Measurements from ENCODE around the gene ZNF689.
A peak's percentile ranks its signal among the peaks of the same experiment; 100 is the strongest.

The ZNF689 gene

GRCh38 chr16:30588651-30589050 is 21.5 kb downstream of the ZNF689 start:
- no peak for TF ChIP-seq CTCF (IDR thresholded peaks at IDR 0.05; ENCODE audit: low read length)
- TF ChIP-seq EZH2 (IDR thresholded peaks at IDR 0.05; ENCODE audit: borderline replicate concordance, low read length) = no peak
- Histone ChIP-seq H3K4me3 (ENCODE audit: low read depth, low read length, poor library complexity, severe bottlenecking) (no peak overlapping the region), H3K27me3 (ENCODE audit: insufficient read depth, low read length) (no peaks in the 10 kb centered on the region), H3K27ac (ENCODE audit: low read depth, low read length, poor library complexity, severe bottlenecking) (no peak overlapping the region), H3K9me3 (ENCODE audit: low read length) (no peaks in the 10 kb centered on the region), H3F3A (ENCODE audit: insufficient read depth, low read length) (no peaks in the 10 kb centered on the region), H3K4me2 (ENCODE audit: low read length) (no peak overlapping the region), H4K20me1 (ENCODE audit: insufficient read depth, low read length) (no peaks in the 10 kb centered on the region), H3K79me2 (ENCODE audit: insufficient read depth, low read length) (no peaks in the 10 kb centered on the region), H3K4me1 (ENCODE audit: insufficient read depth, low read length, severe bottlenecking) (peaks cover 24% of the 10 kb centered on the region), H3K9ac (ENCODE audit: low read length) (no peak overlapping the region), H3K36me3 (ENCODE audit: insufficient read depth, low read length) (no peaks in the 10 kb centered on the region; the same call in 1 of the 2 replicates), H2AFZ (ENCODE audit: low read length) (no peak overlapping the region), H3K9me2 (ENCODE audit: low read depth, low read length) (no peaks in the 10 kb centered on the region)

GRCh38 chr16:30585400-30586191 is 24.6 kb downstream of the ZNF689 start, which contains the start of gene ZNF785:
ZNF785 (minus strand) TSS chr16:30585697; CDS start chr16:30585611, 86 bp downstream.
- Histone ChIP-seq H3F3A (ENCODE audit: insufficient read depth, low read length) (no peaks in the 10 kb centered on the region), H2AFZ (ENCODE audit: low read length) (0 out of 2 replicates have a peak within 1 kb of the TSS, but pooled peaks have one; percentile 41), H3K9ac (ENCODE audit: low read length) (peak within 1 kb of the TSS; percentile 59), H3K36me3 (ENCODE audit: insufficient read depth, low read length) (peaks cover 4% of the 10 kb centered on the region; the same call in 1 of the 2 replicates), H3K27ac (ENCODE audit: low read depth, low read length, poor library complexity, severe bottlenecking) (no peak within 1 kb of the TSS), H3K4me3 (ENCODE audit: low read depth, low read length, poor library complexity, severe bottlenecking) (peak within 1 kb of the TSS; percentile 57), H3K4me2 (ENCODE audit: low read length) (peak within 1 kb of the TSS; percentile 71), H3K4me1 (ENCODE audit: insufficient read depth, low read length, severe bottlenecking) (peaks cover 24% of the 10 kb centered on the region), H3K79me2 (ENCODE audit: insufficient read depth, low read length) (no peaks in the 10 kb centered on the region), H3K27me3 (ENCODE audit: insufficient read depth, low read length) (no peaks in the 10 kb centered on the region), H4K20me1 (ENCODE audit: insufficient read depth, low read length) (no peaks in the 10 kb centered on the region), H3K9me2 (ENCODE audit: low read depth, low read length) (no peaks in the 10 kb centered on the region), H3K9me3 (ENCODE audit: low read length) (no peaks in the 10 kb centered on the region)
- TF ChIP-seq EZH2 (IDR thresholded peaks at IDR 0.05; ENCODE audit: borderline replicate concordance, low read length) = no peak
- peak; percentile 50; the same call in 1 of the 2 replicates for TF ChIP-seq CTCF (IDR thresholded peaks at IDR 0.05; ENCODE audit: low read length)

- H3K9me3 ChIP-seq (ENCODE audit: low read length) = no peaks in the 10 kb centered on the region
- peak overlapping the region; percentile 59 for H3K9ac ChIP-seq (ENCODE audit: low read length)
- no peaks in the 10 kb centered on the region for H3F3A ChIP-seq (ENCODE audit: insufficient read depth, low read length)
- peaks cover 24% of the 10 kb centered on the region for H3K4me1 ChIP-seq (ENCODE audit: insufficient read depth, low read length, severe bottlenecking)
- H3K4me3 ChIP-seq (ENCODE audit: low read depth, low read length, poor library complexity, severe bottlenecking) = peak overlapping the region; percentile 57
- H3K36me3 ChIP-seq (ENCODE audit: insufficient read depth, low read length) = peaks cover 4% of the 10 kb centered on the region; the same call in 1 of the 2 replicates
- no peak overlapping the region for H2AFZ ChIP-seq (ENCODE audit: low read length)
- no peaks in the 10 kb centered on the region for H4K20me1 ChIP-seq (ENCODE audit: insufficient read depth, low read length)
- no peak for TF ChIP-seq EZH2 (IDR thresholded peaks at IDR 0.05; ENCODE audit: borderline replicate concordance, low read length)
- no peak for TF ChIP-seq CTCF (IDR thresholded peaks at IDR 0.05; ENCODE audit: low read length)
- H3K4me2 ChIP-seq (ENCODE audit: low read length) = peak overlapping the region; percentile 71
- H3K9me2 ChIP-seq (ENCODE audit: low read depth, low read length) = no peaks in the 10 kb centered on the region
- H3K27ac ChIP-seq (ENCODE audit: low read depth, low read length, poor library complexity, severe bottlenecking) = no peak overlapping the region
- H3K27me3 ChIP-seq (ENCODE audit: insufficient read depth, low read length) = no peaks in the 10 kb centered on the region
- no peaks in the 10 kb centered on the region for H3K79me2 ChIP-seq (ENCODE audit: insufficient read depth, low read length)
These were observed 25.2 kb downstream of the ZNF689 start for GRCh38 chr16:30585022-30585399.
